ENCODE results near the gene ZFP36L1.

The ZFP36L1 gene

DNA sequence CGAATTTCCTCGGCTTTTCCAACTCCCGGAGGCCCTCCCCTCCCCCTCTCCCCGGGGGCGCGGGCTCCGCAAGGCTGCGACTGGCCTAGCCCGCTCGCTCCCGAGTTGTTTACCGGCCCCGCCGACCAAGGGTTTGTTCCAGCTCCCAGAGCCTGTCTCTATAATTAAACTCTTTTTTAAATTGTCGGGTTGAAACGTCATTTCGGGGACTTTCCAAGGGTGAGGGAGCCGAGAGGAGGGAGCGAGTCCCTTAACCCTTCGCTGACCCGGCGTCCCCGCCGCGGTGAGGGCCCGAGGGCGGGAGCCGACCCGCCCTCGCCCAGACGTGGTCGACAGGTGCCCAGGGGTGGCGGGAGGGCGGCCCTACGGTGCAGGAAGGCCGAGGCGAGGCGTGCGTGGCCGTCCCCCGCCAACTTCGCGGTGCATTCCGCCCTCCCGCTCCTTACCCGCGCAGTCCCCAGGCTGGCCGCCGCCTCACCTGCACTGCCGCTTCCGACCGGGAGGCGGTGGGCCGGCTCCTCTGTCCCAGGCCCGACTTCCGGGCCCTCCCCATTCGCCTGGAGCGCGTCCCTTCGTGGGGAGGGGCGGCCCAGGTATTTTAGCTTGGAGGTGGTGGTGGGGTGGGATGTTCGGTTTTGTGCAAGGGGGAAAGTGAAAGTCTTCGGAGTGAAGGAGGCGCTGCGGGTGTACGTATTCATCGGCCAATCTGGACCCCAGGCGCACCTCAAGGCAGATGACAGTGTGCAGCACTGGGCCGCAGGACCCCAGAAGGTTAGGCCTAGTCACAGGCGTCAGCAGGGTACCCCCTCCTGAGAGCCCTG lies 2.9 kb upstream of the ZFP36L1 start:
- Histone ChIP-seq H3K27me3 (peaks cover 57% of the 10 kb centered on the region), H3K4me3 (ENCODE audit: low read depth, low read length) (peak overlapping the region; percentile 70), H3K36me3 (no peaks in the 10 kb centered on the region), H3K4me1 (peaks cover 10% of the 10 kb centered on the region), H3K9me3 (no peaks in the 10 kb centered on the region)
- peak; percentile 54 for DNase-seq
- peak; percentile 45 for TF ChIP-seq CTCF (IDR thresholded peaks at IDR 0.05; ENCODE audit: low read depth, low read length)

GRCh38 chr14:68794851-68795596 lies 2.2 kb upstream of the ZFP36L1 start:
- Histone ChIP-seq H3K36me3 (no peaks in the 10 kb centered on the region), H3K4me1 (peaks cover 10% of the 10 kb centered on the region), H3K4me3 (ENCODE audit: low read depth, low read length) (peak overlapping the region; percentile 70), H3K27me3 (peaks cover 64% of the 10 kb centered on the region), H3K9me3 (no peaks in the 10 kb centered on the region)
- no peak for TF ChIP-seq CTCF (IDR thresholded peaks at IDR 0.05; ENCODE audit: low read depth, low read length)
- no peak for DNase-seq

DNA sequence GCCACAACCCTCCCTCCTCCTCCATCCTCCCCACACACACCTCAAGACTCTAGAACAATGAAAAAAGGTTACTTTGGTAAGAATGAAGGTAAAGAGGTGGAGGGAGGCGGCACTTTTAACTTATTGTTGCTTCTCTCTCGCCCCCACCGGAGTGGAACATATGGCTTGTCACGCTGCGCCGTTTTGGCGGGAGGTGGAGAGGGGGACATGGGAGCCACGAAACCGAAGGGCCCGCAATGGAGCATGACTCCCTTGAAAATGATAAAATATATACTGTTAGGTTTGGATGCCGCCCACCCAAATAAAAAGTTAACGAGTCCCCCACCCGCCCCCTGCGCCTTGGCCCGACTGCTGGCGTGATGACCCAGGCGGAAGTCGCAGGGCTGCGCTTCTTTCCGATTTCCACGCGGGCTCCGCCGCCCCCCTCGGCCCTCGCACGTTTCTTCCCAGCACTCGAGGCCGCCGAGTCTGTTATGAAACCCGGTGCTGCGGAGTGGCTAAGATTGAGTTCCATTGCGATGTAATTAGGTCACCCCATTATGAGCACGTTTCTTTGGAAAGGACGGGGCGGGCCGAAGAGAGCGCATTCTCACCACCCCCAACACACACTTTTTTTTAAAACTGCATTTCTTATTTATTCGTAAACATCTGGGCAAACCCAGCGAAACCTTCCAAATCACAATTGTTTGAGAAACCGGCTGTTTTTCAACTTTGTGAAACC lies 1.4 kb upstream of the ZFP36L1 start:
- peaks cover 10% of the 10 kb centered on the region for H3K4me1 ChIP-seq
- no peaks in the 10 kb centered on the region for H3K9me3 ChIP-seq
- H3K4me3 ChIP-seq (ENCODE audit: low read depth, low read length), result peak overlapping the region; percentile 50
- no peak for TF ChIP-seq CTCF (IDR thresholded peaks at IDR 0.05; ENCODE audit: low read depth, low read length)
- no peaks in the 10 kb centered on the region for H3K36me3 ChIP-seq
- peaks cover 70% of the 10 kb centered on the region for H3K27me3 ChIP-seq
- no peak for DNase-seq

GRCh38 chr14:68793734-68794129 lies 865 bp upstream of the ZFP36L1 start:
- peak overlapping the region; percentile 50 for H3K4me3 ChIP-seq (ENCODE audit: low read depth, low read length)
- DNase-seq, result no peak
- H3K36me3 ChIP-seq, result no peaks in the 10 kb centered on the region
- H3K27me3 ChIP-seq, result peaks cover 70% of the 10 kb centered on the region
- no peaks in the 10 kb centered on the region for H3K9me3 ChIP-seq
- H3K4me1 ChIP-seq, result peaks cover 10% of the 10 kb centered on the region
- no peak for TF ChIP-seq CTCF (IDR thresholded peaks at IDR 0.05; ENCODE audit: low read depth, low read length)

DNA sequence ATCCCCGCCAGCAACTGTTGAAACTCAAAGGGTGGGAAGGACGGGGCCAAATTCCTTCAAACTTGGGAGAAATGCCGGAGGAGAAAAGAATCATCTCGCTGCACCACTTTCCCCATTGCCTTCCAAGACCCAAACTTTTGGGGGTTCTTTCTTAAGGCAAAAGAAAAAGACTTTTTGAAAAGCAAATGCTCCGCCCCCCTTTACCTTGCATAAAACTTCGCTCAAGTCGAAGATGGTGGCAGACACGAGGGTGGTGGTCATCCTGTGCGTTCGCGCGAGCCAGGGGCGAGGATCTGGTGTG lies 239 bp downstream of the ZFP36L1 start:
- peaks cover 10% of the 10 kb centered on the region for H3K4me1 ChIP-seq
- no peak for DNase-seq
- no peak for TF ChIP-seq CTCF (IDR thresholded peaks at IDR 0.05; ENCODE audit: low read depth, low read length)

More for the DNA sequence above, 239 bp downstream of the ZFP36L1 start:
- peaks cover 70% of the 10 kb centered on the region for H3K27me3 ChIP-seq
- no peaks in the 10 kb centered on the region for H3K36me3 ChIP-seq
- no peaks in the 10 kb centered on the region for H3K9me3 ChIP-seq
- H3K4me3 ChIP-seq (ENCODE audit: low read depth, low read length), result peak overlapping the region; percentile 50
